ENCODE measurements around the gene ZNF57. TPM values are rescaled to one million over a fixed set of nuclear protein-coding genes. Genes with fewer than 3 reads are reported as not detected.
A peak's percentile ranks its signal among the peaks of the same experiment; 100 is the strongest.

ZNF57 gene
- total and polyA plus RNA-seq, 2 of the 13 experiments (the other 11 are each of a cell fraction or from before 2014, with no cell fraction given) = 6.6 to 17.5 TPM

- no peak for TF ChIP-seq ZNF276 (CRISPR knock-in tag; IDR thresholded peaks at IDR 0.05; ENCODE audit: low read depth)
- no peak; a peak in 1 of 4 replicates for TF ChIP-seq ATF4 (CRISPR knock-in tag; IDR thresholded peaks at IDR 0.05)
- peak; percentile 53; the same call in 1 of the 2 replicates for TF ChIP-seq GPN1 (CRISPR knock-in tag; IDR thresholded peaks at IDR 0.05; ENCODE audit: borderline replicate concordance)
- peak; percentile 70 for TF ChIP-seq ARNTL (CRISPR knock-in tag; IDR thresholded peaks at IDR 0.05)
- TF ChIP-seq ZBTB38 (CRISPR knock-in tag; IDR thresholded peaks at IDR 0.05) = peak; percentile 63; the same call in 1 of the 2 replicates
- TF ChIP-seq POLR2AphosphoS5 (IDR thresholded peaks at IDR 0.05; ENCODE audit: low read depth, low read length) = peak; percentile 68
- TF ChIP-seq IKZF1 (IDR thresholded peaks at IDR 0.05) = no peak
- 0 out of 2 replicates have a peak, but pooled peaks have one; percentile 28 for TF ChIP-seq ZNF335 (CRISPR knock-in tag; IDR thresholded peaks at IDR 0.05)
- TF ChIP-seq TFDP1 (CRISPR knock-in tag; IDR thresholded peaks at IDR 0.05; ENCODE audit: borderline replicate concordance) = peak; percentile 71; the same call in 1 of the 2 replicates
- TF ChIP-seq CEBPB (IDR thresholded peaks at IDR 0.05; ENCODE audit: borderline replicate concordance, low read depth, low read length) = peak; percentile 29; the same call in 1 of the 2 replicates
- no peak for TF ChIP-seq PRDM4 (CRISPR knock-in tag; IDR thresholded peaks at IDR 0.05; ENCODE audit: borderline replicate concordance)
- peak; percentile 70 for TF ChIP-seq ZNF605 (CRISPR knock-in tag; IDR thresholded peaks at IDR 0.05)
- TF ChIP-seq PAX8 (CRISPR knock-in tag; IDR thresholded peaks at IDR 0.05; ENCODE audit: borderline replicate concordance) = no peak
- TF ChIP-seq ZNF775 (CRISPR knock-in tag; IDR thresholded peaks at IDR 0.05; ENCODE audit: borderline replicate concordance) = no peak
- TF ChIP-seq RXRA (CRISPR knock-in tag; IDR thresholded peaks at IDR 0.05) = peak; percentile 35; the same call in 1 of the 2 replicates
- peak; percentile 38 for TF ChIP-seq ZNF331 (CRISPR knock-in tag; IDR thresholded peaks at IDR 0.05)
- TF ChIP-seq ZNF709 (CRISPR knock-in tag; IDR thresholded peaks at IDR 0.05) = no peak
- 0 out of 2 replicates have a peak, but pooled peaks have one; percentile 19 for TF ChIP-seq BCL6 (CRISPR knock-in tag; IDR thresholded peaks at IDR 0.05)
- TF ChIP-seq ZMYM2 (CRISPR knock-in tag; IDR thresholded peaks at IDR 0.05) = peak; percentile 86; the same call in 1 of the 2 replicates
- TF ChIP-seq RFX3 (CRISPR knock-in tag; IDR thresholded peaks at IDR 0.05) = peak; percentile 46; the same call in 1 of the 2 replicates
- TF ChIP-seq NFATC3 (CRISPR knock-in tag; IDR thresholded peaks at IDR 0.05) = 0 out of 2 replicates have a peak, but pooled peaks have one; percentile 46
- TF ChIP-seq RARG (CRISPR knock-in tag; IDR thresholded peaks at IDR 0.05; ENCODE audit: low read depth) = no peak
- TF ChIP-seq ZFX (CRISPR knock-in tag; IDR thresholded peaks at IDR 0.05; ENCODE audit: low read depth) = peak; percentile 75
Measured at GRCh38 chr19:2900296-2901252, at the start of gene ZNF57 (continued).
